Vagina (tissue), 2 donors: ENCODE measurements around the gene MCCC2. TPM values are rescaled to one million over a fixed set of nuclear protein-coding genes. Genes with fewer than 3 reads are reported as not detected.
"Not testable (repeated sequence)": the region's sequence is repeated elsewhere in the genome, so short reads cannot be mapped to it uniquely, and the experiment has no call there.

Source experiments
- DNase-seq, 2 donors: peaks; one replicate each; pipeline ENCODE4 v3.0.0-alpha.2; 2017; ENCODE audit errors: extremely low spot score in 2 of 2
- H3K27ac ChIP-seq: fragments of 200-600 bp; sonication (generic); one replicate; pipeline ENCODE4 v1.5.1; 2019
- H3K27me3 ChIP-seq: fragments of 200-600 bp; sonication (generic); one replicate; pipeline ENCODE4 v1.5.1; 2019
- H3K36me3 ChIP-seq, 2 donors: fragments of 200-600 bp; sonication (generic); one replicate each; pipeline ENCODE4 v1.5.1; 2017 to 2019
- H3K4me1 ChIP-seq: fragments of 200-600 bp; sonication (generic); one replicate; pipeline ENCODE4 v1.5.1; 2019
- H3K4me3 ChIP-seq, 2 donors: fragments of 200-600 bp; sonication (generic); 1 replicate in 1 of 2; 2 replicates in 1 of 2; pipeline ENCODE4 v1.5.1; 2016 to 2019
- H3K9me3 ChIP-seq: fragments of 200-600 bp; sonication (generic); one replicate; pipeline ENCODE4 v1.5.1; 2019
- POLR2A ChIP-seq, 2 donors: fragments of 450-650 bp; IDR thresholded peaks; one replicate each; pipeline ENCODE4 v1.6.1; 2017; ENCODE audit warnings: antibody characterized with exemption in 2 of 2, mild to moderate bottlenecking in 2 of 2, moderate library complexity in 2 of 2
- POLR2AphosphoS5 ChIP-seq, 2 donors: sonication (generic); formaldehyde crosslinking; IDR thresholded peaks; one replicate each; pipeline ENCODE4 v1.9.0; 2017; ENCODE audit warnings: antibody characterized with exemption in 2 of 2, mild to moderate bottlenecking in 2 of 2, low read depth in 1 of 2; ENCODE audit not compliant: insufficient read depth in 1 of 2
- intact Hi-C: fragments of 100-400 bp; cut with DNase I; formaldehyde crosslinking; loops from one replicate; pipeline ENCODE4 v1.15.1; 2023
- total RNA-seq: library from RNA; depleted of rRNA; stranded (reverse); fragments of >200 nt; gene quantifications from one replicate; pipeline ENCODE4 v1.2.3, GENCODE V29; 2016
- TF ChIP-seq, protein P1 (sequence below), 3 experiments: fragments of 450-650 bp in 2 of 3; fragments of 200-600 bp in 1 of 3; sonication (generic) in 1 of 3; IDR thresholded peaks; one replicate each; pipeline ENCODE4 v1.5.1; 2017 to 2019; ENCODE audit warnings: antibody characterized with exemption in 3 of 3, mild to moderate bottlenecking in 2 of 3, moderate library complexity in 2 of 3

Gene MCCC2
- total RNA-seq, 1 donor from 2014 or later, result 30.7 TPM

DNA sequence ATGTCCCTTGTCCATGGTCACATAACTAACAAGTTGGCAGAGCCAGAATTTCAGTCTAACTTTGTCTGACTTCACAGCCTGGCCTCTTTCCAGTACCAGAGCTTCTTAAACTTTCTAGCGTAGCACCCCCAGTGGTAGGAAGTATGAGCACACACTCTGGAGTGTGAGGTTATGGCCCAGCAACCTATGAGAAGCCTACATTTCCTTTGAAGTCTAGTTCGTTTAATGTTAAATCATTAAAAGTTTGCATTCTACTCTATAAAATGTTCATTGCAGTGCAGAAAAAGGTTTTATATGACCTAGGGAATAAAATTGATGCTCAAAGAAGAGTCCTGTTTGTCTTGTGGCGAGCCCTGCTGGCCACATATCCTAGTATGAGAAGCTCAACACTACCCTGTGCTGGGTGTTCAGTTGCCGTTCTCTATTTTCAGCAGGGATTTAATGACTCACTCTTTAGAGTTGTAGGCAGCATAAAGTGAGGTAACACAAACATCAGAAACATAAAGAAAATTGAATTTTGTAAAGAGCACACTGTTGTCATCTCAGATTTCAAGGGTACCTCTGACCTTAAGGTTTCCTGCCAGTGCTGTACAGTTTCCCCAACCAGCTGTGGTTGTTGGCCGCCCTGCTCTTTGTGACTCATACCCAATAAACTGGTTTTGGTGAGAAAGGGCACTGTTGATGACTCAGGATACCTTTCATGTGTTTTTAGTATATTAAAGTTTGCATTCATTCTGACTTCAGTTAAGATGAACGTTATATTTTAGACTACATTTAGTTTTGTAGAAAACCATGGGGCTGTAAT, 14.3 kb downstream of the MCCC2 start:
- DNase-seq, result no peak
- Histone ChIP-seq H3K9me3 (no peaks in the 10 kb centered on the region), H3K27ac (peak overlapping the region; percentile 42), H3K27me3 (no peaks in the 10 kb centered on the region), H3K4me3 (no peak overlapping the region), H3K4me1 (peaks cover 21% of the 10 kb centered on the region), H3K36me3 (peaks cover 0 to 35% of the 10 kb centered on the region in 2 donors)
- intact Hi-C loops, result no loop called here
- TF ChIP-seq POLR2A (IDR thresholded peaks at IDR 0.05) (no peak), POLR2AphosphoS5 (IDR thresholded peaks at IDR 0.05; ENCODE audit: insufficient read depth in 1 of 2, low read depth in 1 of 2) (peak in 1 of 2 donors; percentile 49)
- TF ChIP-seq, protein P1, sequence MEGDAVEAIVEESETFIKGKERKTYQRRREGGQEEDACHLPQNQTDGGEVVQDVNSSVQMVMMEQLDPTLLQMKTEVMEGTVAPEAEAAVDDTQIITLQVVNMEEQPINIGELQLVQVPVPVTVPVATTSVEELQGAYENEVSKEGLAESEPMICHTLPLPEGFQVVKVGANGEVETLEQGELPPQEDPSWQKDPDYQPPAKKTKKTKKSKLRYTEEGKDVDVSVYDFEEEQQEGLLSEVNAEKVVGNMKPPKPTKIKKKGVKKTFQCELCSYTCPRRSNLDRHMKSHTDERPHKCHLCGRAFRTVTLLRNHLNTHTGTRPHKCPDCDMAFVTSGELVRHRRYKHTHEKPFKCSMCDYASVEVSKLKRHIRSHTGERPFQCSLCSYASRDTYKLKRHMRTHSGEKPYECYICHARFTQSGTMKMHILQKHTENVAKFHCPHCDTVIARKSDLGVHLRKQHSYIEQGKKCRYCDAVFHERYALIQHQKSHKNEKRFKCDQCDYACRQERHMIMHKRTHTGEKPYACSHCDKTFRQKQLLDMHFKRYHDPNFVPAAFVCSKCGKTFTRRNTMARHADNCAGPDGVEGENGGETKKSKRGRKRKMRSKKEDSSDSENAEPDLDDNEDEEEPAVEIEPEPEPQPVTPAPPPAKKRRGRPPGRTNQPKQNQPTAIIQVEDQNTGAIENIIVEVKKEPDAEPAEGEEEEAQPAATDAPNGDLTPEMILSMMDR (IDR thresholded peaks at IDR 0.05), result peak in 2 of 3 experiments; percentile 26 to 35

DNA sequence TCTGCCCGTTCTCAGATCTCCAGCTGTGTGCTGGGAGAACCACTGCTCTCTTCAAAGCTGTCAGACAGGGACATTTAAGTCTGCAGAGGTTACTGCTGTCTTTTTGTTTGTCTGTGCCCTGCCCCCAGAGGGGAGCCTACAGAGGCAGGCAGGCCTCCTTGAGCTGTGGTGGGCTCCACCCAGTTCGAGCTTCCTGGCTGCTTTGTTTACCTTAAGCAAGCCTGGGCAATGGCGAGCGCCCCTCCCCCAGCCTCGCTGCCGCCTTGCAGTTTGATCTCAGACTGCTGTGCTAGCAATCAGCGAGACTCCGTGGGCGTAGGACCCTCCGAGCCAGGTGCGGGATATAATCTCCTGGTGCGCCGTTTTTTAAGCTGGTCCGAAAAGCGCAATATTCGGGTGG, 22.8 kb downstream of the MCCC2 start:
- H3K27me3 ChIP-seq, H3K4me1 ChIP-seq, H3K4me3 ChIP-seq, H3K27ac ChIP-seq, H3K9me3 ChIP-seq, DNase-seq, intact Hi-C loops: not testable (repeated sequence)
- H3K36me3 ChIP-seq, result peaks cover 0 to 13% of the 10 kb centered on the region in 2 donors

DNA sequence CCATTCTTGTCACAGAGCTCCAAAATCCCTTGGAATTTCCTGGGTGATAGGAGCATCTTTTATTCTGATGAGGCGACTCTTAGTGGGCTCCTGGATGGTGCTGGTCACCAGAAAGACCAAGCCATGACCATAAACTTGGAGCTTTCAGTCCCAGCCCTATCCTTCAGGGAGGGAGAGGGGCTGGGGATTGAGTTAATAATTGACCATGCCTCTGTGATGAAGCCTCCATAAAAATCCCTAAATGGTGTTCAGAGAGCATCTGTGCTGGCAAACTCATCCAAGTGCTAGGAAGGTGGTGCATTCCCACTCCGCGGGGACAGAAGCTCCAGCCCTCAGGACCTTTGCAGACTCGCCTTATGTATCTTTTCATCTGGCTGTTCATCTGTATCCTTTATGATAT, 28.7 kb downstream of the MCCC2 start:
- Histone ChIP-seq H3K27ac (no peak overlapping the region), H3K36me3 (peaks cover 0 to 15% of the 10 kb centered on the region in 2 donors), H3K4me1 (no peaks in the 10 kb centered on the region), H3K9me3 (no peaks in the 10 kb centered on the region), H3K4me3 (no peak overlapping the region), H3K27me3 (no peaks in the 10 kb centered on the region)
- intact Hi-C loops, result no loop called here
- DNase-seq, result no peak
- TF ChIP-seq POLR2A (IDR thresholded peaks at IDR 0.05) (no peak), POLR2AphosphoS5 (IDR thresholded peaks at IDR 0.05; ENCODE audit: insufficient read depth in 1 of 2, low read depth in 1 of 2) (no peak)
- TF ChIP-seq, protein P1 (IDR thresholded peaks at IDR 0.05), result no peak

DNA sequence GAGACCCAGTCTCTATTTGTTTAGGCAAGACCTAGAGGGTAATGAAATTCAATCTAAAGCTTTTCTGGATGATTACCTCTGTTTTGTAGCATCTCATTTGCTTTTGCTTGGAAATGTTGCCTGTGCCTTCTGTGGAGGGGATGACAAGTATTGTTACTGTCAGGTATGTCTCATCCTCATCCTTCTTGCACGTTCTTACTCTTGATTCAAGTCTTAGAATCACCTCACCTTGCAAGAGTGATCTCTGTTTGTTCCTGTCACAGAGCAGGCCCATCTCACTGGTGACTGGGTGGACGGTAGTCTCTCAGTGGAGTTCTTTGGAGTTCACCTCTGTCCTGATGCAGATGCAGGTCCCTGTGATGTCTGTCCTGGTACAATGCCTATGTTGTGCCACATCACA, 33.5 kb downstream of the MCCC2 start:
- Histone ChIP-seq H3K36me3 (peaks cover 0 to 6% of the 10 kb centered on the region in 2 donors), H3K4me3 (no peak overlapping the region), H3K4me1 (no peaks in the 10 kb centered on the region), H3K27ac (no peak overlapping the region), H3K27me3 (no peaks in the 10 kb centered on the region), H3K9me3 (no peaks in the 10 kb centered on the region)
- intact Hi-C loops, result no loop called here
- TF ChIP-seq POLR2AphosphoS5 (IDR thresholded peaks at IDR 0.05; ENCODE audit: insufficient read depth in 1 of 2, low read depth in 1 of 2), result no peak
- DNase-seq, result no peak

DNA sequence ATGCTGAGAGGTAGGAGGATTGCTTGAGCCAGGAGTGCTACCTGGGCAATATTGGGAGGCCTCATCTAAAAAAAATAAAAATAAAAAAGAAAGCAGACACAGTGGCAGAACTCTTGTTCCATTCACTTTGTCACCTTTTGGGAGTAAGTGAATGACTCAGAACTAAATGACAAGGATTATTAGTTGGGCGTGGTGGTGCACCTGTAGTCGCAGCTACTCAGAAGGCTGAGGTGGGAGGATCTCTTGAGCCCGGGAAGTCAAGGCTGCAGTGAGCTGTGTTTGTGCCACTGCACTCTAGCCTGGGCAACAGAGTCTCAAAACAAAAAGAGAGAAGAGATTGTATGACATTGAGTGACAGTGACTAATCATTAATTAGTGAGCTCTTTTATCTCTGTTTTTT, 34.1 kb downstream of the MCCC2 start:
- peaks cover 0 to 4% of the 10 kb centered on the region in 2 donors for H3K36me3 ChIP-seq
- H3K27me3 ChIP-seq, result no peaks in the 10 kb centered on the region
- intact Hi-C loops, result no loop called here
- no peak for DNase-seq
- H3K4me1 ChIP-seq, result no peaks in the 10 kb centered on the region
- no peak overlapping the region for H3K4me3 ChIP-seq
- no peak for TF ChIP-seq POLR2AphosphoS5 (IDR thresholded peaks at IDR 0.05; ENCODE audit: insufficient read depth in 1 of 2, low read depth in 1 of 2)
- TF ChIP-seq, protein P1 (IDR thresholded peaks at IDR 0.05), result no peak
- no peak for TF ChIP-seq POLR2A (IDR thresholded peaks at IDR 0.05)
- no peak overlapping the region for H3K27ac ChIP-seq
- no peaks in the 10 kb centered on the region for H3K9me3 ChIP-seq

DNA sequence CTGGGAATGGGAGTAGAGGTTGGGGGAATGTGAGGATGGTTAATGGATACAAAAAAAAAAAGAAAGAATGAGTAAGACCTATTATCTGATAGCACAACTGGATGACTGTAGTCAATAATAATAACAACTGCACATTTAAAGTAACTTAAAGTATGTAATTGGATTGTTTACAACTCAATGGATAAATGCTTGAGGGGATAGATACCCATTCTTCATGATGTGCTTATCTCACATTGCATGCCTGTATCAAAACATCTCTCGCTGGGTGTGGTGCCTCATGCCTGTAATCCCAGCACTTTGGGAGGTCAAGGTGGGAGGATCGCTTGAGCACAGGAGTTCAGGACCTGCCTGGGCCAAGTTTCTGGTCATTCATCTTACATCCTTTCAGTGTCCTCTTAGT, 34.6 kb downstream of the MCCC2 start:
- DNase-seq, result no peak
- Histone ChIP-seq H3K4me3 (no peak overlapping the region), H3K27ac (no peak overlapping the region), H3K4me1 (no peaks in the 10 kb centered on the region), H3K9me3 (no peaks in the 10 kb centered on the region), H3K27me3 (no peaks in the 10 kb centered on the region), H3K36me3 (peaks cover 0 to 5% of the 10 kb centered on the region in 2 donors)
- TF ChIP-seq POLR2AphosphoS5 (IDR thresholded peaks at IDR 0.05; ENCODE audit: insufficient read depth in 1 of 2, low read depth in 1 of 2), result no peak
- intact Hi-C loops, result no loop called here
